Esophagus muscularis mucosa (tissue), 4 donors: Measurements from ENCODE around the gene ADCY6. TPM values are rescaled to one million over a fixed set of nuclear protein-coding genes. Genes with fewer than 3 reads are reported as not detected.

Experiments used
- DNase-seq: peaks from one replicate; pipeline ENCODE4 v3.0.0-alpha.2; 2017; ENCODE audit errors: extremely low spot score
- H3K27ac ChIP-seq, 4 donors: fragments of 200-600 bp; sonication (generic); replicated peaks in 1 of 4; 1 replicate in 3 of 4; 2 replicates in 1 of 4; pipeline ENCODE4 v1.5.1; 2016 to 2019; ENCODE audit warnings: mild to moderate bottlenecking in 1 of 4
- H3K27me3 ChIP-seq, 4 donors: fragments of 200-600 bp; sonication (generic); one replicate each; pipeline versions ENCODE4 v1.5.1 to v1.6.0; 2016 to 2019
- H3K36me3 ChIP-seq, 4 donors: fragments of 200-600 bp; sonication (generic); one replicate each; pipeline ENCODE4 v1.5.1; 2016 to 2019
- H3K4me1 ChIP-seq, 4 donors: fragments of 200-600 bp; sonication (generic); one replicate each; pipeline ENCODE4 v1.5.1; 2016 to 2019
- H3K4me3 ChIP-seq, 4 donors: fragments of 200-600 bp; sonication (generic); 1 replicate in 2 of 4; 2 replicates in 2 of 4; pipeline ENCODE4 v1.5.1; 2016 to 2019; ENCODE audit warnings: mild to moderate bottlenecking in 4 of 4, moderate library complexity in 1 of 4
- H3K9me3 ChIP-seq, 4 donors: fragments of 200-600 bp; sonication (generic); 1 replicate in 3 of 4; 2 replicates in 1 of 4; pipeline ENCODE4 v1.5.1; 2016 to 2019
- EP300 ChIP-seq: sonication (generic); formaldehyde crosslinking; IDR thresholded peaks from one replicate; pipeline ENCODE4 v1.6.1; 2017; ENCODE audit warnings: antibody characterized with exemption
- POLR2A ChIP-seq: fragments of 450-650 bp; IDR thresholded peaks from one replicate; pipeline ENCODE4 v1.6.1; 2017; ENCODE audit warnings: antibody characterized with exemption, moderate library complexity, mild to moderate bottlenecking, low read depth
- POLR2AphosphoS5 ChIP-seq, 2 donors: sonication (generic); formaldehyde crosslinking; IDR thresholded peaks; one replicate each; pipeline ENCODE4 v1.6.1; 2017; ENCODE audit warnings: antibody characterized with exemption in 2 of 2
- WGBS: methylation state at CpG from one replicate; pipeline ENCODE4 v1.1.5; 2018; 5-methylcytosine and 5-hydroxymethylcytosine counted together
- intact Hi-C: fragments of 100-400 bp; cut with DNase I; formaldehyde crosslinking; loops from one replicate; pipeline ENCODE4 v1.15.1; 2023
- total RNA-seq, 4 donors: library from RNA; depleted of rRNA; stranded (reverse); fragments of >200 nt; gene quantifications; one replicate each; pipeline versions ENCODE4 v1.1.0 to v1.2.1, GENCODE V29; 2016
- TF ChIP-seq, protein P1 (sequence below), 3 experiments: fragments of 200-600 bp in 2 of 3; fragments of 450-650 bp in 1 of 3; sonication (generic) in 2 of 3; IDR thresholded peaks; one replicate each; pipeline ENCODE4 v1.5.1; 2017 to 2019; ENCODE audit warnings: antibody characterized with exemption in 3 of 3, mild to moderate bottlenecking in 2 of 3, moderate library complexity in 1 of 3

The ADCY6 gene
- total RNA-seq, 4 donors from 2014 or later: 17.9 to 35.5 (median 24.0) TPM

DNA sequence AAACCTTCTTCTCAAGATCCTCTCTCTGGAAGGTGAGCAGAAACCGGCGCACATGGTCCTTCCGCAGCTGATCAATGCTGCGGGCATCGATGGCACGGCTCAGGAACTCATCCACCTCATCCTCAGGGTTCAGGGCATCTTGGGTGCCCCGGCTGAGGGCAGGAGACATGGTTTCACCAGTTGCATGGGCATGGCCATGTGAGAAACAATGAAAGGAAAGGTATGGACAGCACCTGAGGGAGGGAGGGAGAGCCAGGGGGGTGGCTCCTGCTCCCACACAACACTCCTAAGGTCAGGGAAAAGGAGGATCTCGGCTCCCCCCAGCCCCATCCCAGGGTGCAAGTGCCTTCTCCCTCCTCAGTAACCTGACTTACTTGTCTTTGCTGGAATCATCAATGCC lies 13.6 kb downstream of the ADCY6 start:
- TF ChIP-seq POLR2A: no peak
- no peak for TF ChIP-seq EP300
- no peak for TF ChIP-seq POLR2AphosphoS5 (IDR thresholded peaks at IDR 0.05)
- TF ChIP-seq, protein P1, sequence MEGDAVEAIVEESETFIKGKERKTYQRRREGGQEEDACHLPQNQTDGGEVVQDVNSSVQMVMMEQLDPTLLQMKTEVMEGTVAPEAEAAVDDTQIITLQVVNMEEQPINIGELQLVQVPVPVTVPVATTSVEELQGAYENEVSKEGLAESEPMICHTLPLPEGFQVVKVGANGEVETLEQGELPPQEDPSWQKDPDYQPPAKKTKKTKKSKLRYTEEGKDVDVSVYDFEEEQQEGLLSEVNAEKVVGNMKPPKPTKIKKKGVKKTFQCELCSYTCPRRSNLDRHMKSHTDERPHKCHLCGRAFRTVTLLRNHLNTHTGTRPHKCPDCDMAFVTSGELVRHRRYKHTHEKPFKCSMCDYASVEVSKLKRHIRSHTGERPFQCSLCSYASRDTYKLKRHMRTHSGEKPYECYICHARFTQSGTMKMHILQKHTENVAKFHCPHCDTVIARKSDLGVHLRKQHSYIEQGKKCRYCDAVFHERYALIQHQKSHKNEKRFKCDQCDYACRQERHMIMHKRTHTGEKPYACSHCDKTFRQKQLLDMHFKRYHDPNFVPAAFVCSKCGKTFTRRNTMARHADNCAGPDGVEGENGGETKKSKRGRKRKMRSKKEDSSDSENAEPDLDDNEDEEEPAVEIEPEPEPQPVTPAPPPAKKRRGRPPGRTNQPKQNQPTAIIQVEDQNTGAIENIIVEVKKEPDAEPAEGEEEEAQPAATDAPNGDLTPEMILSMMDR (IDR thresholded peaks at IDR 0.05): no peak
- peaks cover 7 to 36% (median 9%) of the 10 kb centered on the region in 4 donors for H3K4me1 ChIP-seq
- H3K9me3 ChIP-seq: no peaks in the 10 kb centered on the region
- intact Hi-C loops: no loop called here
- WGBS: 95% methylated on average over 8 of the region's 8 CpGs
- peaks cover 32 to 81% (median 79%) of the 10 kb centered on the region in 4 donors for H3K36me3 ChIP-seq
- no peak overlapping the region for H3K4me3 ChIP-seq
- no peaks in the 10 kb centered on the region for H3K27me3 ChIP-seq
- DNase-seq: no peak
- no peak overlapping the region for H3K27ac ChIP-seq

DNA sequence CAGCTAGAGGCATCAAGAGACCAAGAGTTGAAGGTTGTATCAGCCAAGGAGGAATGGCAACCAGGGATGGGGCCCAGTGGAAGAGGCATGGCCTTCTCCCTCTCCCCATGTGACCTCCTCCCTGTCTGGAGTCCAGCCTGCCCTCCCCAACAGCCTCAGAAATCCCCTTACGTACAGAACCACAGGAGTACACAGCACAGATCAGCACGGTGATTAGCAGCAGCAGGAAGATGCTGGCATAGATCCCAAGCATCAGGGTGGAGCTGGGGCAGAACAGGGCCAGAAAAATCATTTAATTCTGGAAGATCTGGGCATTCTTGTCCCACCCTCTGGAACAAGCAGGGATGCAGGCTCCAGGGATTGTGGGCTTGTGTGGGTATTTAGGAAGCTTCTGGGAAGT lies 14.4 kb downstream of the ADCY6 start:
- no peak for TF ChIP-seq EP300
- no peak for TF ChIP-seq POLR2AphosphoS5 (IDR thresholded peaks at IDR 0.05)
- TF ChIP-seq POLR2A: no peak
- TF ChIP-seq, protein P1 (IDR thresholded peaks at IDR 0.05): no peak
- Histone ChIP-seq H3K27ac (no peak overlapping the region), H3K4me3 (no peak overlapping the region), H3K36me3 (peaks cover 32 to 86% (median 84%) of the 10 kb centered on the region in 4 donors), H3K27me3 (no peaks in the 10 kb centered on the region), H3K4me1 (peaks cover 0 to 30% (median 1%) of the 10 kb centered on the region in 4 donors), H3K9me3 (no peaks in the 10 kb centered on the region)
- intact Hi-C loops: no loop called here
- 38% methylated on average over 2 of the region's 2 CpGs for WGBS
- no peak for DNase-seq

DNA sequence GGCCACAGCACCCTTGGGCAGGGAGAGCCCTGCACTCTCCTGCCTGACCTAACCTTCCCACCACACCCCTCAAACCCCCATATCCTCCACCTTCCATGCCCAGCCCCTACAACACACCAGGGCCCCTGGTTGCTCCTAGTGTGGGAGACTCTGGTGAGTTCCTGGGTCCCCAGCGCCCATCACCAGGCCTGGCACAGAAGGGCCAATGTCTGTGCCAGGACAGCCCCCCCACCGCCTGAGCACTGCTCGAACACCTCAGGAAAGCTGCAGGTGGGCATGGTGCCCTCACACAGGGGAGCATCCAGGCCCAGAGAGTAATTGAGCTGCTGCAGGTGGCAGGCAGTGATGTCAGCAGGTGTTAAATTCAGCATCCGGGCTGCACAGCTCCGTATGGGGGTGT lies 15.2 kb downstream of the ADCY6 start:
- intact Hi-C loops: no loop called here
- Histone ChIP-seq H3K4me1 (peaks cover 0 to 21% (median 0%) of the 10 kb centered on the region in 4 donors), H3K27ac (no peak overlapping the region), H3K4me3 (no peak overlapping the region), H3K9me3 (no peaks in the 10 kb centered on the region), H3K27me3 (no peaks in the 10 kb centered on the region), H3K36me3 (peaks cover 32 to 94% (median 90%) of the 10 kb centered on the region in 4 donors)
- no peak for TF ChIP-seq POLR2AphosphoS5 (IDR thresholded peaks at IDR 0.05)
- TF ChIP-seq, protein P1 (IDR thresholded peaks at IDR 0.05): no peak
- TF ChIP-seq EP300: no peak
- no peak for TF ChIP-seq POLR2A
- DNase-seq: no peak
- 89% methylated on average over 5 of the region's 5 CpGs for WGBS

DNA sequence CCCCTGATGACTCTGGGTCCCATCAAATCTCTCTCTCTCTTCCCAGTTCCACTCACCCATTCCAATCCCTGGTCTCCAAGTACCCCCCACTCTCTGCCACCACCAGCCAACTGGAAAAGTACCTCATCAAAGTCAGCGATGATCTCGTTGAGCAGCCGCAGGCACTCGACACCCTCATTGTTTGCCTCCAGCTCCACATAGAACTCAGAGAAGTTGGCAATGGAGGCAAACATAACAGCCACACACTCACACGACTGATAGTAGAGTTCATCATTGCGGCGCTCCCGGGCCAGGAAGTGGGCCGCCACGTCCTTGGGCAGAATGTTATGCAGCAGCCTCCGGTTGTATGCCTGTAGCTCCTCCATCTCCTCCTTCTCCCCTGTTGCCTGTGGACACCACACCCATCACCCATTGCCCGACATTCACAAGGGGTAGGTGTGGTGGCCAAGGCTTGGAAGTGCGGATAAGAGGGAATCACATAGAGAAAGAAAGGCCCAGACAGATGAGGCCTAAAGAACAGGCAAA lies 17.2 kb downstream of the ADCY6 start:
- peaks cover 0 to 21% (median 10%) of the 10 kb centered on the region in 4 donors for H3K4me1 ChIP-seq
- TF ChIP-seq, protein P1 (IDR thresholded peaks at IDR 0.05): no peak
- TF ChIP-seq POLR2AphosphoS5 (IDR thresholded peaks at IDR 0.05): no peak
- no peak for TF ChIP-seq POLR2A
- TF ChIP-seq EP300: no peak
- 93% methylated on average over 13 of the region's 13 CpGs for WGBS
- H3K27ac ChIP-seq: no peak overlapping the region
- no peaks in the 10 kb centered on the region for H3K9me3 ChIP-seq
- no peaks in the 10 kb centered on the region for H3K27me3 ChIP-seq
- H3K36me3 ChIP-seq: peaks cover 32 to 95% (median 92%) of the 10 kb centered on the region in 4 donors
- no peak for DNase-seq
- H3K4me3 ChIP-seq: no peak overlapping the region
- intact Hi-C loops: no loop called here

DNA sequence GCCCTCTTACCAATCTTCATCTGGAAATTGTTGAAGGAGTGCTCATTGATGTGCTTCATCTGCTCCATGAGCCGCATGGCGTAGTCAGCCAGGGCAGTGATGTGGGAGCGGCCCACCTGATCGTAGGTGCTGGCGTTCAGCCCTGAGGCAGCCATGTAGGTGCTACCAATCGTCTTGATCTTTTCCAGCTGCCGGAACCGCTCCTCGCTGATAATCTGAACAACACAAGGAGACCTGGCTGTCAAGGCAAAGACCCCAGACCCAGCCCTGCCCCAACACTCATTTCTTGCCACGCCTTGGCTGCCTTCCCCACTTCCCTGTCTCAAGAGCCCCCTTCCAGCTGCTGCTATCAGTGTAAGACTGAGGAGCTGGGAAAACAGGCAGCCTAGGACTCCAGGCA lies 18.1 kb downstream of the ADCY6 start:
- Histone ChIP-seq H3K36me3 (peaks cover 32 to 95% (median 89%) of the 10 kb centered on the region in 4 donors), H3K27ac (no peak overlapping the region), H3K4me1 (peaks cover 0 to 22% (median 12%) of the 10 kb centered on the region in 4 donors), H3K9me3 (no peaks in the 10 kb centered on the region), H3K4me3 (no peak overlapping the region), H3K27me3 (no peaks in the 10 kb centered on the region)
- TF ChIP-seq, protein P1 (IDR thresholded peaks at IDR 0.05): no peak
- TF ChIP-seq POLR2A (no peak), EP300 (no peak), POLR2AphosphoS5 (IDR thresholded peaks at IDR 0.05) (no peak)
- DNase-seq: no peak
- intact Hi-C loops: no loop called here
- 92% methylated on average over 7 of the region's 10 CpGs for WGBS
